GM23248 (cell line): ENCODE data around the gene SLC6A5.

Experiments used
- EZH2 ChIP-seq: fragments of 200-600 bp; sonication (generic); IDR thresholded peaks from 2 replicates; pipeline ENCODE4 v1.6.1; 2018; ENCODE audit warnings: antibody characterized with exemption, mild to moderate bottlenecking; ENCODE audit not compliant: insufficient read depth, poor library complexity, severe bottlenecking
- EZH2phosphoT487 ChIP-seq: fragments of 200-600 bp; sonication (generic); IDR thresholded peaks from 2 replicates; pipeline ENCODE4 v1.6.1; 2018; ENCODE audit warnings: antibody characterized with exemption, moderate library complexity, mild to moderate bottlenecking, low read depth; ENCODE audit not compliant: insufficient read depth

GRCh38 chr11:20589796-20590195 lies 9.6 kb upstream of the SLC6A5 start:
- TF ChIP-seq EZH2: no peak
- no peak for TF ChIP-seq EZH2phosphoT487
